Renal pelvis (tissue), 4 donors: Measurements from ENCODE around the gene B3GALT5. TPM values are rescaled to one million over a fixed set of nuclear protein-coding genes. Genes with fewer than 3 reads are reported as not detected.
A peak's percentile ranks its signal among the peaks of the same experiment; 100 is the strongest.

ENCODE experiments used
- DNase-seq: peaks from one replicate; pipeline ENCODE4 v3.0.0-alpha.2; 2013
- polyA plus RNA-seq, 3 donors: library from polyadenylated mRNA; unstranded; fragments of 120-200 nt; gene quantifications; one replicate each; pipeline ENCODE4 v1.2.1, GENCODE V29; 2013; ENCODE audit not compliant: insufficient read length in 3 of 3

The B3GALT5 gene
- polyA plus RNA-seq, 3 donors: 1.5 to 1.7 (median 1.6) TPM

GRCh38 chr21:39602793-39603192 is 9.9 kb upstream of the B3GALT5 start:
- no peak for DNase-seq

- no peak for DNase-seq
These were observed 7.8 kb upstream of the B3GALT5 start for GRCh38 chr21:39604951-39605350.

- no peak for DNase-seq
These were observed 2.0 kb upstream of the B3GALT5 start for GRCh38 chr21:39610703-39611102.

- no peak for DNase-seq
These were observed 1.1 kb upstream of the B3GALT5 start for GRCh38 chr21:39611551-39612190.

GRCh38 chr21:39613041-39613934 is 548 bp downstream of the B3GALT5 start:
- no peak for DNase-seq

GRCh38 chr21:39616211-39616772 is 3.6 kb downstream of the B3GALT5 start:
- DNase-seq: no peak

- no peak for DNase-seq
These were observed 8.1 kb downstream of the B3GALT5 start for GRCh38 chr21:39620856-39621255.

- DNase-seq: no peak
These were observed 12.6 kb downstream of the B3GALT5 start for GRCh38 chr21:39625211-39625895.

GRCh38 chr21:39628385-39628784 is 15.6 kb downstream of the B3GALT5 start:
- no peak for DNase-seq

GRCh38 chr21:39630191-39630591 is 17.5 kb downstream of the B3GALT5 start:
- no peak for DNase-seq

- no peak for DNase-seq
These were observed 18.1 kb downstream of the B3GALT5 start for GRCh38 chr21:39630827-39631226.

GRCh38 chr21:39631842-39632562 is 19.3 kb downstream of the B3GALT5 start:
- no peak for DNase-seq

- DNase-seq: no peak
These were observed 20.2 kb downstream of the B3GALT5 start for GRCh38 chr21:39632796-39633442.

- DNase-seq: no peak
These were observed 21.0 kb downstream of the B3GALT5 start for GRCh38 chr21:39633770-39634181.

GRCh38 chr21:39634507-39634906 is 21.8 kb downstream of the B3GALT5 start:
- no peak for DNase-seq

GRCh38 chr21:39637197-39637970 is 24.6 kb downstream of the B3GALT5 start:
- DNase-seq: no peak

- no peak for DNase-seq
These were observed 25.2 kb downstream of the B3GALT5 start for GRCh38 chr21:39637971-39638240.

GRCh38 chr21:39638281-39638680 is 25.5 kb downstream of the B3GALT5 start:
- DNase-seq: peak; percentile 24

GRCh38 chr21:39640754-39641153 is 28.0 kb downstream of the B3GALT5 start:
- no peak for DNase-seq

- no peak for DNase-seq
These were observed 29.2 kb downstream of the B3GALT5 start for GRCh38 chr21:39641827-39642450.
